GM18909 (cell line): ENCODE results near the gene DNAJC19.

Experiments used
- ATAC-seq: cut with Tn5 transposase; IDR thresholded peaks from one replicate; pipeline ENCODE4 v1.9.1; 2021; ENCODE audit warnings: mild to moderate bottlenecking; ENCODE audit not compliant: unreplicated experiment, poor library complexity

DNAJC19 gene

GRCh38 chr3:180962530-180962929, 27.0 kb downstream of the DNAJC19 start:
- ATAC-seq = no peak

- no peak for ATAC-seq
Measured at GRCh38 chr3:180961552-180961951, 28.0 kb downstream of the DNAJC19 start.

- ATAC-seq = no peak
Measured at GRCh38 chr3:180961087-180961486, 28.4 kb downstream of the DNAJC19 start.

GRCh38 chr3:180959691-180960090, 29.8 kb downstream of the DNAJC19 start:
- no peak for ATAC-seq

- peak; percentile 66 for ATAC-seq
Measured at GRCh38 chr3:180947761-180948390, 41.7 kb downstream of the DNAJC19 start.

GRCh38 chr3:180940826-180941225, 48.7 kb downstream of the DNAJC19 start:
- no peak for ATAC-seq

- no peak for ATAC-seq
Measured at GRCh38 chr3:180934638-180935037, 54.9 kb downstream of the DNAJC19 start.
